HCT116 (cell line): ENCODE data around the gene TRIP10. TPM values are rescaled to one million over a fixed set of nuclear protein-coding genes. Genes with fewer than 3 reads are reported as not detected.
A peak's percentile ranks its signal among the peaks of the same experiment; 100 is the strongest.

Experiments
- ATAC-seq: fragments of 200-7000 bp; cut with Tn5 transposase; 2 replicates; pipeline ENCODE4 v1.9.1; 2020; ENCODE audit warnings: mild to moderate bottlenecking, moderate library complexity
- BruUV-seq: library from RNA; stranded (reverse); fragments of 400-500 nt; replicated peaks from 2 replicates; lab custom pipeline; 2021; lab: Mats Ljungman, UMichigan
- CTCF ChIA-PET: fragments of 300-600 bp; sonication (Branson Sonifier 250); formaldehyde crosslinking; loops from one replicate; lab custom pipeline; 2021; ENCODE audit warnings: antibody characterized with exemption; lab: Charles Lee
- POLR2A ChIA-PET: fragments of 300-600, 350-600 bp; sonication (Branson Sonifier 250); formaldehyde crosslinking; loops from one replicate; lab custom pipeline; 2021; ENCODE audit warnings: antibody characterized with exemption; lab: Charles Lee
- RAD21 ChIA-PET, 2 experiments: fragments of 300-600 bp; sonication (Branson Sonifier 250); formaldehyde crosslinking; loops; one replicate each; lab custom pipeline; 2023; ENCODE audit warnings: low total read pairs in 2 of 2; ENCODE audit not compliant: uncharacterized antibody in 2 of 2, unreplicated experiment in 2 of 2, low non-redundant PET in 1 of 2; lab: Charles Lee
- DNase-seq: peaks from one replicate; pipeline ENCODE4 v3.0.0-alpha.2; 2010; ENCODE audit warnings: low read depth, low spot score
- H2AFZ ChIP-seq: fragments of 200-600 bp; shearing (Covaris generic), sonication (generic); 2 replicates; pipeline ENCODE4 v1.6.1; 2017; ENCODE audit warnings: low read depth, mixed run types, mixed read lengths, antibody characterized with exemption, low read length; ENCODE audit not compliant: poor library complexity, severe bottlenecking
- H3K27ac ChIP-seq: 2 replicates; pipeline ENCODE4 v1.5.1; 2012; ENCODE audit warnings: low read depth, low read length
- H3K27me3 ChIP-seq: fragments of 200-600 bp; sonication (generic); 2 replicates; pipeline ENCODE4 v1.6.1; 2016; ENCODE audit warnings: mixed run types, low read length, mixed read lengths; ENCODE audit not compliant: insufficient read depth
- H3K36me3 ChIP-seq, 2 experiments: fragments of 200-500 bp in 1 of 2; fragments of 200-600 bp in 1 of 2; sonication (Bioruptor generic) in 1 of 2; sonication (generic) in 1 of 2; 2 replicates each; pipeline versions ENCODE4 v1.5.1 to v1.6.1; 2014 to 2016; ENCODE audit warnings: low read length in 2 of 2, inconsistent platforms in 1 of 2, mixed read lengths in 1 of 2, mixed run types in 1 of 2; ENCODE audit not compliant: insufficient read depth in 2 of 2, control insufficient read depth in 1 of 2
- H3K4me1 ChIP-seq, 2 experiments: fragments of 200-600 bp in 1 of 2; sonication (generic) in 1 of 2; 2 replicates each; pipeline versions ENCODE4 v1.5.1 to v1.6.1; 2012 to 2017; ENCODE audit warnings: low read length in 2 of 2, inconsistent platforms in 1 of 2, mild to moderate bottlenecking in 1 of 2, mixed read lengths in 1 of 2, mixed run types in 1 of 2, moderate library complexity in 1 of 2; ENCODE audit not compliant: insufficient read depth in 2 of 2, control insufficient read depth in 1 of 2
- H3K4me2 ChIP-seq: fragments of 200-600 bp; sonication (generic); 2 replicates; pipeline ENCODE4 v1.6.1; 2017; ENCODE audit warnings: mixed run types, low read length, mixed read lengths
- H3K4me3 ChIP-seq, 2 experiments: fragments of 200-600 bp in 1 of 2; sonication (generic) in 1 of 2; replicated peaks in 1 of 2; 2 replicates each; pipeline ENCODE4 v1.5.1; 2011 to 2016; ENCODE audit warnings: low read length in 2 of 2, control low read depth in 1 of 2, low read depth in 1 of 2, mild to moderate bottlenecking in 1 of 2, mixed read lengths in 1 of 2, mixed run types in 1 of 2
- H3K79me2 ChIP-seq: fragments of 200-600 bp; sonication (generic); 2 replicates; pipeline ENCODE4 v1.6.1; 2017; ENCODE audit warnings: mild to moderate bottlenecking, mixed run types, low read length, moderate library complexity, mixed read lengths; ENCODE audit not compliant: insufficient read depth
- H3K9ac ChIP-seq: fragments of 200-600 bp; sonication (generic); 2 replicates; pipeline ENCODE4 v1.6.1; 2016; ENCODE audit warnings: low read length, mixed read lengths
- H3K9me2 ChIP-seq: fragments of 200-600 bp; sonication (generic), shearing (Covaris generic); 2 replicates; pipeline ENCODE4 v1.6.1; 2017; ENCODE audit warnings: mixed run types, mild to moderate bottlenecking, moderate library complexity; ENCODE audit not compliant: insufficient read depth
- H3K9me3 ChIP-seq, 2 experiments: fragments of 200-500 bp in 1 of 2; fragments of 200-600 bp in 1 of 2; sonication (Bioruptor generic) in 1 of 2; sonication (generic) in 1 of 2; 2 replicates each; pipeline ENCODE4 v1.6.1; 2014 to 2017; ENCODE audit warnings: low read length in 2 of 2, mixed read lengths in 2 of 2, inconsistent platforms in 1 of 2, low read depth in 1 of 2, mild to moderate bottlenecking in 1 of 2, mixed run types in 1 of 2, moderate library complexity in 1 of 2; ENCODE audit not compliant: control insufficient read depth in 1 of 2, insufficient read depth in 1 of 2
- H4K20me1 ChIP-seq: fragments of 200-600 bp; sonication (generic), shearing (Covaris generic); 2 replicates; pipeline ENCODE4 v1.6.1; 2017; ENCODE audit warnings: mixed run types, mild to moderate bottlenecking, moderate library complexity; ENCODE audit not compliant: insufficient read depth
- CBX3 ChIP-seq: IDR thresholded peaks from 2 replicates; pipeline ENCODE4 v1.6.1; 2012; ENCODE audit warnings: low read depth
- CEBPB ChIP-seq: IDR thresholded peaks from 2 replicates; pipeline ENCODE4 v1.6.1; 2012; ENCODE audit warnings: low read depth
- EGR1 ChIP-seq: IDR thresholded peaks from 2 replicates; pipeline ENCODE4 v1.6.1; 2012; ENCODE audit warnings: low read depth
- ELF1 ChIP-seq: IDR thresholded peaks from 2 replicates; pipeline ENCODE4 v1.6.1; 2012; ENCODE audit warnings: low read depth, borderline replicate concordance
- FOSL1 ChIP-seq: IDR thresholded peaks from 2 replicates; pipeline ENCODE4 v1.6.1; 2012; ENCODE audit warnings: low read depth
- POLR2A ChIP-seq: IDR thresholded peaks from 2 replicates; pipeline ENCODE4 v1.7.0; 2011; ENCODE audit warnings: borderline replicate concordance; ENCODE audit not compliant: insufficient read depth, insufficient read length; ENCODE audit errors: extremely low read depth
- POLR2AphosphoS5 ChIP-seq: IDR thresholded peaks from 2 replicates; pipeline ENCODE4 v1.6.1; 2011; ENCODE audit warnings: mild to moderate bottlenecking, low read depth, low read length, moderate library complexity
- RAD21 ChIP-seq: IDR thresholded peaks from 2 replicates; pipeline ENCODE4 v1.6.1; 2012; ENCODE audit warnings: low read depth, mild to moderate bottlenecking
- SP1 ChIP-seq: IDR thresholded peaks from 2 replicates; pipeline ENCODE4 v1.6.1; 2012; ENCODE audit warnings: low read depth
- TCF7L2 ChIP-seq: IDR thresholded peaks from 2 replicates; pipeline ENCODE4 v1.7.0; 2011; ENCODE audit warnings: borderline replicate concordance, inconsistent platforms; ENCODE audit not compliant: insufficient read depth, insufficient read length; ENCODE audit errors: extremely low read depth
- YY1 ChIP-seq: IDR thresholded peaks from 2 replicates; pipeline ENCODE4 v1.6.1; 2011; ENCODE audit warnings: low read length, low read depth, moderate library complexity, mild to moderate bottlenecking; ENCODE audit not compliant: insufficient replicate concordance; ENCODE audit errors: extremely low read depth
- intact Hi-C: fragments of 100-400 bp; cut with micrococcal nuclease; formaldehyde crosslinking; loops from 2 replicates; pipeline ENCODE4 v1.10.0; 2022
- total RNA-seq: library from RNA; stranded (reverse); gene quantifications from one replicate; pipeline ENCODE4 v1.2.1, GENCODE V29; 2021; ENCODE audit not compliant: unreplicated experiment
- TF ChIP-seq, protein P1 (sequence below): IDR thresholded peaks from 2 replicates; pipeline ENCODE4 v1.6.1; 2011; ENCODE audit warnings: mild to moderate bottlenecking, low read length, moderate library complexity; ENCODE audit not compliant: insufficient replicate concordance; ENCODE audit errors: extremely low read depth
- TF ChIP-seq, protein P2 (sequence below): IDR thresholded peaks from 2 replicates; pipeline ENCODE4 v1.6.1; 2012
- TF ChIP-seq, protein P3 (sequence below): IDR thresholded peaks from 2 replicates; pipeline ENCODE4 v1.6.1; 2012; ENCODE audit warnings: low read depth
- TF ChIP-seq, protein P4 (sequence below), 3 experiments: fragments of 200-600 bp in 1 of 3; sonication (generic) in 1 of 3; IDR thresholded peaks in 2 of 3; conservative IDR thresholded peaks in 1 of 3; 2 replicates each; pipeline ENCODE4 v1.5.1; 2012 to 2017; ENCODE audit warnings: low read depth in 2 of 3, low read length in 2 of 3, antibody characterized with exemption in 1 of 3, borderline replicate concordance in 1 of 3, control low read depth in 1 of 3, mild to moderate bottlenecking in 1 of 3, mixed read lengths in 1 of 3, mixed run types in 1 of 3, moderate library complexity in 1 of 3; ENCODE audit not compliant: insufficient read depth in 1 of 3

The TRIP10 gene
- total RNA-seq, 1 experiment from 2014 or later = 111 TPM

DNA sequence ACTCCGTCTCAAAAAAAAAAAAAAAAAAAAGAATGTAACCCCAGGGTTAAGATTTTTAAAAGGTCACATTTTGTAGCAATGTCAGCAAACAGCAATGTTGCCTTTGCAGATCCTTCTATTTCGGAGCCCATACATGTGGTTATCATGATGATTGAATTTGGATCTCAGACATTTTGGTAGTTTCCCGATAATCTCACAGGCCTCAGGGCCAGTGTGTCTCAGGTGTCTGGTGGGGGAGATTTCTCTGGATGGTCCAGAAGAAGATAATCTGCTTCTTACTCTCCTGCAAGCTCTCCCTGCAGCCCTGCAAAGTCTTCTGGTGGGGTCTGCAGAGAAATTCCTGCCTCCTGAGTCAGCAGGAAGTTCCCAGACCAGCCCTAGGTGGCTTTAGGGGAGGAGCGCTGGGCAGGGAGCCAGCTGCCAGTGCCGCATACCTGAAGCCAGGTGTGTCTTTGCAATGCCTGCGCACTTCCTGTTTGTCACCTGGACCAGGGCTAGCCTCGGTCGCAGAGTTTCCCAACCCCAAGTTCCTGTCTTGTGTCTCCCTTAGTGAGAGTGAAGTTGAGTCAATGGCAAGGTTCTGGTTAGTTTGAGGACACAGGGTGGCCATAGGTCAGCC is 26.4 kb downstream of the TRIP10 start (continued):
- TF ChIP-seq, protein P1, sequence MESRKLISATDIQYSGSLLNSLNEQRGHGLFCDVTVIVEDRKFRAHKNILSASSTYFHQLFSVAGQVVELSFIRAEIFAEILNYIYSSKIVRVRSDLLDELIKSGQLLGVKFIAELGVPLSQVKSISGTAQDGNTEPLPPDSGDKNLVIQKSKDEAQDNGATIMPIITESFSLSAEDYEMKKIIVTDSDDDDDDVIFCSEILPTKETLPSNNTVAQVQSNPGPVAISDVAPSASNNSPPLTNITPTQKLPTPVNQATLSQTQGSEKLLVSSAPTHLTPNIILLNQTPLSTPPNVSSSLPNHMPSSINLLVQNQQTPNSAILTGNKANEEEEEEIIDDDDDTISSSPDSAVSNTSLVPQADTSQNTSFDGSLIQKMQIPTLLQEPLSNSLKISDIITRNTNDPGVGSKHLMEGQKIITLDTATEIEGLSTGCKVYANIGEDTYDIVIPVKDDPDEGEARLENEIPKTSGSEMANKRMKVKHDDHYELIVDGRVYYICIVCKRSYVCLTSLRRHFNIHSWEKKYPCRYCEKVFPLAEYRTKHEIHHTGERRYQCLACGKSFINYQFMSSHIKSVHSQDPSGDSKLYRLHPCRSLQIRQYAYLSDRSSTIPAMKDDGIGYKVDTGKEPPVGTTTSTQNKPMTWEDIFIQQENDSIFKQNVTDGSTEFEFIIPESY = peak; percentile 49
- peak; percentile 56; the same call in 1 of the 2 replicates for TF ChIP-seq CBX3

DNA sequence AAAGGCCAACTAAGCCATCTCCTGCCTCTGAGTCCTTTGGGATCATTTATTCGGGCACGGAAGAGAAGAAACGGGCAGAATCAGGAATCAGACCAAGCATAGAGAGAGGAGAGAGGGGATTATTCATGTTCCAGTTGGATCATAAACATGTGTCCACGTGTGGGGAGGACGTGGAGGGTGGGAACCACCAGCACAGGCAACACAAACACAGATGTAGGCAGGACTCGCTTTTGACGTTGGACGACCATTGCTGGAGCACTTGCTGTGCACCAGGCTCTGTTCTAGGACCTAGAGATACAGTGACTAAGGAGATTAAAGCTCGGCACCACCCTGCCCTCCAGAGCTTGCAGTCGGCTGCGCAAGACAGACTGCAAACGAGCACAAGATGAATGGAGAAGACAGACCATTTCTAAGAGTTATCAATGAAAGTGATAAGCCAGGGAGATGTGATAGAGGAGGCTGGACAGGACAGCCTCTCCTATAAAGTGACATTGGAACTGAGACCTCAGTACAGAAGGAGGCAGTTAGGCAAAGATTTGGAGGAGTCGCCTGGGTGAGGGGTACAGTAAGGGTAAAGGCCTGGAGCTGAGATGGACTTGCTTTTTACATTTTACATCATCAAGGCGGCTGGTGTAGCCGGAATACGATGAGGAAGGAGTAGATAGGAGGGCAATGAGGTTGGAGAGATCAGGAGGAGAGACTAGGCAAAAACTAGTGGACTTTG is 27.0 kb downstream of the TRIP10 start:
- intact Hi-C loops = loop anchor here (1.0 to 2.0 kb wide), 4 partner anchors 27 to 96 kb away; partner anchors contain the start of gene TRIP10
- H3K4me1 ChIP-seq = peaks cover 30 to 53% of the 10 kb centered on the region in 2 experiments
- H2AFZ ChIP-seq = no peak overlapping the region
- no peaks in the 10 kb centered on the region for H4K20me1 ChIP-seq
- peak overlapping the region; percentile 71 to 96 for H3K4me3 ChIP-seq
- TSS peak; percentile 85 for BruUV-seq
- H3K36me3 ChIP-seq = peaks cover 2 to 14% of the 10 kb centered on the region in 2 experiments; a peak in 2 of 4 replicates
- no peaks in the 10 kb centered on the region for H3K27me3 ChIP-seq
- CTCF ChIA-PET = no interaction called here
- H3K27ac ChIP-seq = peak overlapping the region; percentile 93
- no peaks in the 10 kb centered on the region for H3K9me2 ChIP-seq
- peak overlapping the region; percentile 95 for H3K4me2 ChIP-seq
- DNase-seq = no peak
- peak; percentile 5; the same call in 1 of the 2 replicates for ATAC-seq
- POLR2A ChIA-PET = interaction anchor here (0.7 to 1.9 kb wide), 2 partner anchors 13 to 34 kb away, joined by 3 to 6 read pairs; no protein-coding TSS in a partner anchor
- H3K9ac ChIP-seq = peak overlapping the region; percentile 77
- RAD21 ChIA-PET = interaction anchor here in 1 of 2 experiments (0.7 kb wide), 1 partner anchor 325 kb away, joined by 3 read pairs; no protein-coding TSS in a partner anchor
- H3K9me3 ChIP-seq = no peaks in the 10 kb centered on the region
- H3K79me2 ChIP-seq = peaks cover 56% of the 10 kb centered on the region
- TF ChIP-seq ELF1 = no peak
- no peak for TF ChIP-seq POLR2A
- TF ChIP-seq YY1 = no peak
- TF ChIP-seq, protein P2, sequence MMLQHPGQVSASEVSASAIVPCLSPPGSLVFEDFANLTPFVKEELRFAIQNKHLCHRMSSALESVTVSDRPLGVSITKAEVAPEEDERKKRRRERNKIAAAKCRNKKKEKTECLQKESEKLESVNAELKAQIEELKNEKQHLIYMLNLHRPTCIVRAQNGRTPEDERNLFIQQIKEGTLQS = no peak
- TF ChIP-seq TCF7L2 = no peak
- TF ChIP-seq, protein P3, sequence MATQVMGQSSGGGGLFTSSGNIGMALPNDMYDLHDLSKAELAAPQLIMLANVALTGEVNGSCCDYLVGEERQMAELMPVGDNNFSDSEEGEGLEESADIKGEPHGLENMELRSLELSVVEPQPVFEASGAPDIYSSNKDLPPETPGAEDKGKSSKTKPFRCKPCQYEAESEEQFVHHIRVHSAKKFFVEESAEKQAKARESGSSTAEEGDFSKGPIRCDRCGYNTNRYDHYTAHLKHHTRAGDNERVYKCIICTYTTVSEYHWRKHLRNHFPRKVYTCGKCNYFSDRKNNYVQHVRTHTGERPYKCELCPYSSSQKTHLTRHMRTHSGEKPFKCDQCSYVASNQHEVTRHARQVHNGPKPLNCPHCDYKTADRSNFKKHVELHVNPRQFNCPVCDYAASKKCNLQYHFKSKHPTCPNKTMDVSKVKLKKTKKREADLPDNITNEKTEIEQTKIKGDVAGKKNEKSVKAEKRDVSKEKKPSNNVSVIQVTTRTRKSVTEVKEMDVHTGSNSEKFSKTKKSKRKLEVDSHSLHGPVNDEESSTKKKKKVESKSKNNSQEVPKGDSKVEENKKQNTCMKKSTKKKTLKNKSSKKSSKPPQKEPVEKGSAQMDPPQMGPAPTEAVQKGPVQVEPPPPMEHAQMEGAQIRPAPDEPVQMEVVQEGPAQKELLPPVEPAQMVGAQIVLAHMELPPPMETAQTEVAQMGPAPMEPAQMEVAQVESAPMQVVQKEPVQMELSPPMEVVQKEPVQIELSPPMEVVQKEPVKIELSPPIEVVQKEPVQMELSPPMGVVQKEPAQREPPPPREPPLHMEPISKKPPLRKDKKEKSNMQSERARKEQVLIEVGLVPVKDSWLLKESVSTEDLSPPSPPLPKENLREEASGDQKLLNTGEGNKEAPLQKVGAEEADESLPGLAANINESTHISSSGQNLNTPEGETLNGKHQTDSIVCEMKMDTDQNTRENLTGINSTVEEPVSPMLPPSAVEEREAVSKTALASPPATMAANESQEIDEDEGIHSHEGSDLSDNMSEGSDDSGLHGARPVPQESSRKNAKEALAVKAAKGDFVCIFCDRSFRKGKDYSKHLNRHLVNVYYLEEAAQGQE = no peak
- no peak for TF ChIP-seq FOSL1
- TF ChIP-seq, protein P4, sequence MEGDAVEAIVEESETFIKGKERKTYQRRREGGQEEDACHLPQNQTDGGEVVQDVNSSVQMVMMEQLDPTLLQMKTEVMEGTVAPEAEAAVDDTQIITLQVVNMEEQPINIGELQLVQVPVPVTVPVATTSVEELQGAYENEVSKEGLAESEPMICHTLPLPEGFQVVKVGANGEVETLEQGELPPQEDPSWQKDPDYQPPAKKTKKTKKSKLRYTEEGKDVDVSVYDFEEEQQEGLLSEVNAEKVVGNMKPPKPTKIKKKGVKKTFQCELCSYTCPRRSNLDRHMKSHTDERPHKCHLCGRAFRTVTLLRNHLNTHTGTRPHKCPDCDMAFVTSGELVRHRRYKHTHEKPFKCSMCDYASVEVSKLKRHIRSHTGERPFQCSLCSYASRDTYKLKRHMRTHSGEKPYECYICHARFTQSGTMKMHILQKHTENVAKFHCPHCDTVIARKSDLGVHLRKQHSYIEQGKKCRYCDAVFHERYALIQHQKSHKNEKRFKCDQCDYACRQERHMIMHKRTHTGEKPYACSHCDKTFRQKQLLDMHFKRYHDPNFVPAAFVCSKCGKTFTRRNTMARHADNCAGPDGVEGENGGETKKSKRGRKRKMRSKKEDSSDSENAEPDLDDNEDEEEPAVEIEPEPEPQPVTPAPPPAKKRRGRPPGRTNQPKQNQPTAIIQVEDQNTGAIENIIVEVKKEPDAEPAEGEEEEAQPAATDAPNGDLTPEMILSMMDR (IDR thresholded peaks at IDR 0.05 in 2 of 3, conservative IDR thresholded peaks at IDR 0.05 in 1 of 3; ENCODE audit: borderline replicate concordance in 1 of 3, insufficient read depth in 1 of 3, low read depth in 2 of 3, low read length in 2 of 3) = no peak
- no peak for TF ChIP-seq SP1
- TF ChIP-seq POLR2AphosphoS5 = no peak; the same call in 1 of the 2 replicates
- TF ChIP-seq RAD21 = peak; percentile 14; the same call in 1 of the 2 replicates
- no peak for TF ChIP-seq EGR1
- no peak for TF ChIP-seq CEBPB
